OCI-LY1 (cell line): ENCODE data around the gene TSEN2.

Experiments
- CTCF ChIP-seq: fragments of 200-600 bp; sonication (generic), shearing (Covaris generic); IDR thresholded peaks from 2 replicates; pipeline ENCODE4 v1.5.1; 2017; ENCODE audit warnings: mild to moderate bottlenecking, antibody characterized with exemption, low read length, moderate library complexity, mixed read lengths
- EZH2 ChIP-seq: fragments of 200-600 bp; sonication (generic), shearing (Covaris generic); IDR thresholded peaks from 2 replicates; pipeline ENCODE4 v1.8.0; 2017; ENCODE audit warnings: borderline replicate concordance, mixed run types, mild to moderate bottlenecking, antibody characterized with exemption, low read length, moderate library complexity, mixed read lengths

GRCh38 chr3:12470111-12470510, 14.2 kb upstream of the TSEN2 start:
- TF ChIP-seq EZH2 (no peak), CTCF (no peak)
